BE2C (cell line): Measurements from ENCODE around the gene PEMT.

ENCODE experiments used
- DNase-seq: peaks from one replicate; pipeline ENCODE4 v3.0.0-alpha.2; 2020
- H3K27me3 ChIP-seq: fragments of 250-450 bp; sonication (Bioruptor Pico); 2 replicates; pipeline ENCODE4 v1.5.1; 2020; ENCODE audit warnings: mild to moderate bottlenecking
- H3K36me3 ChIP-seq: fragments of 250-450 bp; sonication (Bioruptor Pico); 2 replicates; pipeline ENCODE4 v1.5.1; 2020; ENCODE audit warnings: mild to moderate bottlenecking
- H3K4me1 ChIP-seq: fragments of 250-450 bp; sonication (Bioruptor Pico); 2 replicates; pipeline ENCODE4 v1.5.1; 2020
- H3K4me3 ChIP-seq: 2 replicates; pipeline ENCODE4 v1.5.1; 2011; ENCODE audit warnings: low read depth, low read length
- H3K9me3 ChIP-seq: fragments of 250-450 bp; sonication (Bioruptor Pico); 2 replicates; pipeline ENCODE4 v1.5.1; 2020
- CTCF ChIP-seq: IDR thresholded peaks from 2 replicates; pipeline ENCODE4 v1.5.1; 2012; ENCODE audit warnings: mild to moderate bottlenecking, low read depth, low read length

PEMT gene

GRCh38 chr17:17559164-17559563 lies 32.3 kb downstream of the PEMT start:
- no peak overlapping the region for H3K4me3 ChIP-seq

GRCh38 chr17:17558431-17558830 lies 33.1 kb downstream of the PEMT start:
- Histone ChIP-seq H3K4me3 (no peak overlapping the region), H3K27me3 (no peaks in the 10 kb centered on the region), H3K36me3 (no peaks in the 10 kb centered on the region), H3K4me1 (no peaks in the 10 kb centered on the region), H3K9me3 (no peaks in the 10 kb centered on the region)
- no peak for DNase-seq
- no peak for TF ChIP-seq CTCF

More at GRCh38 chr17:17559164-17559563, 32.3 kb downstream of the PEMT start:
- no peak for DNase-seq
- Histone ChIP-seq H3K36me3 (no peaks in the 10 kb centered on the region), H3K4me1 (no peaks in the 10 kb centered on the region), H3K9me3 (no peaks in the 10 kb centered on the region), H3K27me3 (no peaks in the 10 kb centered on the region)
- TF ChIP-seq CTCF: no peak

- Histone ChIP-seq H3K9me3 (no peaks in the 10 kb centered on the region), H3K4me3 (no peak overlapping the region), H3K4me1 (no peaks in the 10 kb centered on the region), H3K36me3 (no peaks in the 10 kb centered on the region), H3K27me3 (no peaks in the 10 kb centered on the region)
- no peak for TF ChIP-seq CTCF
- DNase-seq: no peak
Observed at GRCh38 chr17:17557796-17558195, 33.7 kb downstream of the PEMT start.

- Histone ChIP-seq H3K9me3 (no peaks in the 10 kb centered on the region), H3K4me3 (no peak overlapping the region), H3K4me1 (no peaks in the 10 kb centered on the region), H3K36me3 (no peaks in the 10 kb centered on the region), H3K27me3 (no peaks in the 10 kb centered on the region)
- TF ChIP-seq CTCF: no peak
- DNase-seq: no peak
Observed at GRCh38 chr17:17556671-17557070, 34.8 kb downstream of the PEMT start.

- Histone ChIP-seq H3K9me3 (no peaks in the 10 kb centered on the region), H3K27me3 (no peaks in the 10 kb centered on the region), H3K4me3 (no peak overlapping the region), H3K4me1 (peaks cover 3% of the 10 kb centered on the region), H3K36me3 (no peaks in the 10 kb centered on the region)
- TF ChIP-seq CTCF: no peak
- no peak for DNase-seq
Observed at GRCh38 chr17:17555906-17556305, 35.6 kb downstream of the PEMT start.

- Histone ChIP-seq H3K9me3 (no peaks in the 10 kb centered on the region), H3K4me3 (no peak overlapping the region), H3K27me3 (no peaks in the 10 kb centered on the region), H3K36me3 (no peaks in the 10 kb centered on the region), H3K4me1 (peaks cover 8% of the 10 kb centered on the region)
- DNase-seq: no peak
- no peak for TF ChIP-seq CTCF
Observed at GRCh38 chr17:17555151-17555550, 36.4 kb downstream of the PEMT start.
